ENCODE measurements around the gene PEMT.
"Not testable (repeated sequence)": the region's sequence is repeated elsewhere in the genome, so short reads cannot be mapped to it uniquely, and the experiment has no call there.

PEMT gene

GRCh38 chr17:17466511-17466910 lies 125.0 kb downstream of the PEMT start:
- H3K4me3 ChIP-seq (ENCODE audit: low read depth, low read length), result no peak overlapping the region
- DNase-seq (ENCODE audit: low read depth), result no peak
- TF ChIP-seq CTCF (IDR thresholded peaks at IDR 0.05; ENCODE audit: control insufficient read depth, extremely low read depth, insufficient read depth), result no peak

GRCh38 chr17:17465878-17466277 lies 125.6 kb downstream of the PEMT start:
- not testable (repeated sequence) for H3K4me3 ChIP-seq (ENCODE audit: low read depth, low read length); DNase-seq (ENCODE audit: low read depth)

- DNase-seq (ENCODE audit: low read depth), result no peak
- no peak for TF ChIP-seq CTCF (IDR thresholded peaks at IDR 0.05; ENCODE audit: control insufficient read depth, extremely low read depth, insufficient read depth)
- no peak overlapping the region for H3K4me3 ChIP-seq (ENCODE audit: low read depth, low read length)
Measured at GRCh38 chr17:17463821-17464220, 127.7 kb downstream of the PEMT start.

GRCh38 chr17:17462048-17462824 lies 129.3 kb downstream of the PEMT start:
- no peak for DNase-seq (ENCODE audit: low read depth)
- H3K4me3 ChIP-seq (ENCODE audit: low read depth, low read length), result no peak overlapping the region
- no peak for TF ChIP-seq CTCF (IDR thresholded peaks at IDR 0.05; ENCODE audit: control insufficient read depth, extremely low read depth, insufficient read depth)

GRCh38 chr17:17460038-17460437 lies 131.5 kb downstream of the PEMT start:
- no peak for TF ChIP-seq CTCF (IDR thresholded peaks at IDR 0.05; ENCODE audit: control insufficient read depth, extremely low read depth, insufficient read depth)
- no peak for DNase-seq (ENCODE audit: low read depth)
- no peak overlapping the region for H3K4me3 ChIP-seq (ENCODE audit: low read depth, low read length)

- no peak for DNase-seq (ENCODE audit: low read depth)
- no peak for TF ChIP-seq CTCF (IDR thresholded peaks at IDR 0.05; ENCODE audit: control insufficient read depth, extremely low read depth, insufficient read depth)
- H3K4me3 ChIP-seq (ENCODE audit: low read depth, low read length), result no peak overlapping the region
Measured at GRCh38 chr17:17457680-17458079, 133.8 kb downstream of the PEMT start.

GRCh38 chr17:17456251-17456650 lies 135.3 kb downstream of the PEMT start:
- no peak for TF ChIP-seq CTCF (IDR thresholded peaks at IDR 0.05; ENCODE audit: control insufficient read depth, extremely low read depth, insufficient read depth)
- DNase-seq (ENCODE audit: low read depth), result no peak
- H3K4me3 ChIP-seq (ENCODE audit: low read depth, low read length), result no peak overlapping the region
